Measurements from ENCODE around the gene IL2RA.

GRCh38 chr10:6002809-6003510 lies 59.2 kb downstream of the IL2RA start:
- TF ChIP-seq CTCF (conservative IDR thresholded peaks at IDR 0.05; ENCODE audit: low read length) = no peak
- no peak for TF ChIP-seq EZH2phosphoT487 (IDR thresholded peaks at IDR 0.05; ENCODE audit: borderline replicate concordance)
